Activated T-helper 2 cell treated with anti-CD3 and anti-CD28 coated beads, Interferon-gamma antibody, Interleukin-2, Interleukin-4, amounts not matched to agents 10 μg/mL and 5 μg/mL and 100 μg/mL, durations not matched to agents 14 hours and 24 hours and 36 hours (primary cell): ENCODE results near the gene DOCK3. TPM values are rescaled to one million over a fixed set of nuclear protein-coding genes. Genes with fewer than 3 reads are reported as not detected.
A peak's percentile ranks its signal among the peaks of the same experiment; 100 is the strongest.
"Not testable (repeated sequence)": the region's sequence is repeated elsewhere in the genome, so short reads cannot be mapped to it uniquely, and the experiment has no call there.

Experiments used
- DNase-seq: peaks from one replicate; pipeline ENCODE4 v3.0.0; 2021; ENCODE audit warnings: low spot score
- H3K27ac Mint-ChIP-seq: one replicate; pipeline ENCODE4 v1.8.0; 2021; ENCODE audit warnings: mixed read lengths
- H3K27me3 Mint-ChIP-seq: one replicate; pipeline ENCODE4 v1.8.0; 2021; ENCODE audit warnings: low read depth, mixed read lengths
- H3K36me3 Mint-ChIP-seq: one replicate; pipeline ENCODE4 v1.8.0; 2021; ENCODE audit warnings: low read depth, mixed read lengths
- H3K4me1 Mint-ChIP-seq: one replicate; pipeline ENCODE4 v1.8.0; 2021; ENCODE audit warnings: low read depth, mixed read lengths
- H3K4me3 Mint-ChIP-seq: one replicate; pipeline ENCODE4 v1.8.0; 2021; ENCODE audit warnings: low read depth, mild to moderate bottlenecking, moderate library complexity, mixed read lengths
- H3K9me3 Mint-ChIP-seq: one replicate; pipeline ENCODE4 v1.8.0; 2021; ENCODE audit warnings: mixed read lengths
- intact Hi-C: fragments of 100-400 bp; cut with micrococcal nuclease; formaldehyde crosslinking; loops from one replicate; pipeline ENCODE4 v1.15.1; 2023
- total RNA-seq: library from RNA; stranded (reverse); gene quantifications from 2 replicates; pipeline ENCODE4 v1.2.3, GENCODE V29; 2022

The DOCK3 gene
- total RNA-seq, 1 donor from 2014 or later: 1.4 TPM

DNA sequence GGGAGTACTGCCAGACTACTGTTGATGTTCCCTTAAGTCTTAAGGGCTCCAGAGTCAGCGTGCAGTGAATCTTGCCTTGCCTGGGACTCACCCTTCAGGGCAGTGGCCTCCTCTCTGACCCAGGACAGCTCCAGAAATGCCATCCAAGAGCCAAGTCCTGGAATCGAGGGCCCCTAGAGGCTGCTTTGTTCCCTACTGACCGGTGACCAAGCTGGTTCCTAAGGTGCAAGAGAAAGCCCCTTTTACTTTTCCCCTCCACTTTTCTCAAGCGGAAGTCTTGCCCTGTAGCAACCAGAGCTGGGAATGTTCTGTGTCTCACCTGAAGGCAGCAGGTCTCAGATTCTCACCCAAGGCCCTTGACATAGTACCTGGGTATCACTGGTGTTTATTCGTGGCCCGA, 238.0 kb downstream of the DOCK3 start:
- H3K9me3 Mint-ChIP-seq: no peaks in the 10 kb centered on the region
- H3K36me3 Mint-ChIP-seq: no peaks in the 10 kb centered on the region
- H3K27me3 Mint-ChIP-seq: peaks cover 3% of the 10 kb centered on the region
- no peak overlapping the region for H3K4me3 Mint-ChIP-seq
- H3K4me1 Mint-ChIP-seq: no peaks in the 10 kb centered on the region
- intact Hi-C loops: no loop called here
- no peak for DNase-seq
- no peak overlapping the region for H3K27ac Mint-ChIP-seq

DNA sequence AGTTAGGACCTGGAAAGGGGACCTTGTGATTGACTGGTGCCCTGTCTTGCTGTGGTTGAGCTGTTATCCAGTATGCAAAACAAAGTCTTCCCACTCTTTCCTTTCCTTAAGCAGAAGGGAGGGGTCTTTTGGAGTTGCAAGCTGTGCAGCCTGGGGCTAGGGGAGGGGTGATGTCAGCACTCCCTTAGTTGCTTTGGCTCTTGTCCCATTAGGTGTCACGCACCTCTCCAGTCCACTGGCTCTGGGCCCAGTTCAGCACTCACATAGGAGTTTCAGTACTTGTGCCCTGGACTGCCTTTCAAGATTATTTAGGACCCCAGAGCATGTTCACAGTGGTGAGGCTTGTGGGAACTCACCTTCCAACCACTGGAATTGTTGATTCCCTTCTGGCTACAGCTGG, 238.5 kb downstream of the DOCK3 start:
- intact Hi-C loops: no loop called here
- H3K27me3 Mint-ChIP-seq: peaks cover 1% of the 10 kb centered on the region
- no peaks in the 10 kb centered on the region for H3K4me1 Mint-ChIP-seq
- no peak for DNase-seq
- H3K4me3 Mint-ChIP-seq: no peak overlapping the region
- no peak overlapping the region for H3K27ac Mint-ChIP-seq
- H3K36me3 Mint-ChIP-seq: no peaks in the 10 kb centered on the region
- H3K9me3 Mint-ChIP-seq: peaks cover under 1% of the 10 kb centered on the region

DNA sequence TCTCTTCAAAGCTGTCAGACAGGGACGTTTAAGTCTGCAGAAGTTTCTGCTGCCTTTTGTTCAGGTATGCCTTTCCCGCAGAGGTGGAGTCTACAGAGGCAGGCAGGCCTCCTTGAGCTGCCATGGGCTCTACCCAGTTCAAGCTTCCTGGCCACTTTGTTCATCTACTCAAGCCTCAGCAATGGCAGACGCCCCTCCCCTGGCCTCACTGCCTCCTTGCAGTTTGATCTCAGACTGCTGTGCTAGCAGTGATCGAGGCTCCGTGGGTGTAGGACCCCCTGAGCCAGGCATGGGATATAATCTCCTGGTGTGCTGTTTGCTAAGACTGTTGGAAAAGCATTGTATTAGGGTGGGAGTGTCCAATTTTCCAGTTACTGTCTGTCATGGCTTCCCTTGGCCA, 247.3 kb downstream of the DOCK3 start:
- H3K4me1 Mint-ChIP-seq, H3K9me3 Mint-ChIP-seq, H3K27me3 Mint-ChIP-seq, H3K27ac Mint-ChIP-seq, intact Hi-C loops, H3K36me3 Mint-ChIP-seq, H3K4me3 Mint-ChIP-seq, DNase-seq: not testable (repeated sequence)

DNA sequence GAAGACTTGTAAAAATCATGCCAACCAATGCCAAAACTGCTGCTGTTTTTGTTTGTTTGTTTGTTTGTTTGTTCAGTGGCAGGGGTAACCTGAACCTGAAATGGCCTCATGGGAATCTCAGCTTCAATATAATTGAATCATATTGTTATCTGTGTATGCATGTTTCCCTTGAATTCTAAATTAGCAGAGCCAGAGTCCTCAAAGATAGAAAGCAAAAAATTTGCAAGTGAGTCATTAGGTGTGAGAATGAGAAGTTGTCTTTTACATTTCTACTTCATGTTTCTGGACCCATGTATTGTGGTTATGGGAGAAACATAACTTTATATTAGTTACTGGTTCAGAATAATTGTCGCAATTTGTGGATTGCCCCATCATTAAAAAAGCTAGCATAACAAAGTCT, 249.2 kb downstream of the DOCK3 start:
- H3K27ac Mint-ChIP-seq: no peak overlapping the region
- peaks cover 3% of the 10 kb centered on the region for H3K4me1 Mint-ChIP-seq
- intact Hi-C loops: no loop called here
- no peak for DNase-seq
- no peak overlapping the region for H3K4me3 Mint-ChIP-seq
- no peaks in the 10 kb centered on the region for H3K9me3 Mint-ChIP-seq
- peaks cover 4% of the 10 kb centered on the region for H3K27me3 Mint-ChIP-seq
- no peaks in the 10 kb centered on the region for H3K36me3 Mint-ChIP-seq

DNA sequence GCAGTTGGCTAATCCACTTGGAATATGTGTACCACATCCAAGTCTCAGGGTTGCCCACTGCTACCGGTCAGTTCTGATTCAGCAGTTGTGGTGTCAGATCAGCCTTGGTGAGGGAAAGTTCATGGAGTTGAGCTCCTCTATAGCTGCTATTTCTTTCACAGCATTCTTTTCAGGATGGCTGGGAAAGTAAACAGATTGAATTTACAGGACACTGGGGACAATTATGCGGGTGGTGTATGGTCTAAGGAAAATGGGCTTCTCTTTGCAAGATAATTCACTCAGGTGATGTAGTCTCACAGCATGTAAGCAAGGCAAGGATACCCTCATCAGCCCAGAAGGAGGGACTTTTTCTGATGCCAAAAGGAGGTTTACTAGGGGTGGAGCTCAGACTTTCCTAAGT, 249.9 kb downstream of the DOCK3 start:
- intact Hi-C loops: no loop called here
- no peaks in the 10 kb centered on the region for H3K9me3 Mint-ChIP-seq
- no peak for DNase-seq
- no peaks in the 10 kb centered on the region for H3K36me3 Mint-ChIP-seq
- H3K4me3 Mint-ChIP-seq: no peak overlapping the region
- H3K27ac Mint-ChIP-seq: no peak overlapping the region
- H3K27me3 Mint-ChIP-seq: peaks cover 5% of the 10 kb centered on the region
- peaks cover 3% of the 10 kb centered on the region for H3K4me1 Mint-ChIP-seq

DNA sequence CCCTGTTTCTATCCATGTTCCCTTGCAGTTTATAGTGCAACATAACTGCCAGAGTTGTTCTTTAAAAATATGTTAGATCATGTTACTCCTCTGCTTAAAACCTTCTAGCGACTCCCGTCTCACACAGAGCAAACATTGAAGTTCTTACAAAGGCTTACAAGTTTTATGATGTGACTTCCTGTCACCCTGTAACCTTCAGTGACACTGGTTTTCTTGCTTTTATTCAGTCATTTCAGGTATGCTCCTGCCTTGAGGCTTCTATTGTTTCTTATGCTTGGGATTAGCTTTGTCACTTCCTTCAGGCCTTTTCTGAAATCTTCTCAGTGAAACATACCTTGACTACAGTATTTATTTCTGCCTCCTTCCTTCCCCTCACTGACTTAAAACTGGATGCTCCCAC, 252.1 kb downstream of the DOCK3 start:
- Mint-ChIP-seq H3K4me3 (no peak overlapping the region), H3K27ac (no peak overlapping the region), H3K36me3 (no peaks in the 10 kb centered on the region), H3K4me1 (peaks cover 3% of the 10 kb centered on the region), H3K9me3 (no peaks in the 10 kb centered on the region), H3K27me3 (peaks cover 5% of the 10 kb centered on the region)
- intact Hi-C loops: no loop called here
- DNase-seq: no peak

DNA sequence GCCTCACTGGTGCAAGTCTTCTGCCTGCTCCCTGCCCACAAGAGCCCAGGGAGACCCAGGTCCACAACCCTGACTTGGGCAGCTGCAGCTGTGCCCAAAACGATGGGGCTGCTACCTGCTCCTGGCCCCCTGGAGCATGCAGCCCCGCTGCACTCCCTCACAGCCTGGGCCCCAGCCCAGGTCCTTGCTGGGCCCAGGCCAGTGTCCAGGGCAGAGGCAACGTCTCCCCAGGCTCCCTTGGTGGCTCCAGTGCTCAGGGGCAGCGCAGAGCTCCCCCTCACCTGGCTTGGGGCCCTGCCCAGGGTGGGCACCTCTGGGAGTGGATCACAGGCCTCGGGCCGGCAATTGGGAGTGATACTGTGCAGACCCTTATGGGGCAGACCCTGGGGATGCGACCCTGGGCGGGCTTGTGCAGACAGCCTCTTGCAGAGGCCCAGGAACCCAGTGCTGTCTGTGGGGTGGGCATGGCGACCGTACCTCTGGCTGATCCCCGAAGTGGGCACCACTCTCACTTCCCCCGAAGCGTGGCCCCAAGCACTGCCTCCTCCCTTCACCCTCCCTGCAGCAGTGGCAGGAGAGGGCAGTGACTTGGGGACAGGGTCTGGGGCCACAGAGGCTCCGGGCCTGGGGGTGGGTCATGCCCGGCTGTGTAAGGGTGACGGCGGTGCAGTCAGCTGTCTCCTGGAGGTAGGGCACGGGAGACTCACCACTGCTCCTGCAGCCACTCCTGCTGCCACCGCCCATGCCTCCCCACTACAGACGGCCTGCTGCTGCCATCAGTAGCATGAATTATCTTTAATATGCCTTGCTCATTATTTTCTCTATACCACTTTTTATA, 255.9 kb downstream of the DOCK3 start:
- no peaks in the 10 kb centered on the region for H3K36me3 Mint-ChIP-seq
- no peak overlapping the region for H3K4me3 Mint-ChIP-seq
- peaks cover 5% of the 10 kb centered on the region for H3K4me1 Mint-ChIP-seq
- DNase-seq: no peak
- H3K9me3 Mint-ChIP-seq: peaks cover 15% of the 10 kb centered on the region
- H3K27me3 Mint-ChIP-seq: peaks cover 3% of the 10 kb centered on the region
- intact Hi-C loops: no loop called here
- no peak overlapping the region for H3K27ac Mint-ChIP-seq

DNA sequence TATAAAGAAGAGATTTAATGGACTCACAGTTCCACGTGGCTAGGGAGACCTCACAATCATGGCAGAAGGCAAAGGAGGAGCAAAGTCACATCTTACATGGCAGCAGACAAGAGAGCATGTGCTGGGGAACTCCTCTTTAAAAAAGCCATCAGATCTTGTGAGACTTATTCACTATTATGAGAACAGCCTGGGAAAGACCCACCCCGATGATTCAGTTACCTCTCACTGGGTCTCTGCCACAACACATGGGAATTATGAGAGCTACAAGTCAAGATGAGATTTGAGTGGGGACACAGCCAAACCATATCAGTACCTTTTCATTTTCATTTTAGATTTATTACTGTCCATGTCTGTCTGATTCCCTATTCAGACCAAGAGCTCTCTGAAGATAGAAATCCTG, 258.2 kb downstream of the DOCK3 start:
- intact Hi-C loops, H3K4me1 Mint-ChIP-seq, H3K36me3 Mint-ChIP-seq: not testable (repeated sequence)

DNA sequence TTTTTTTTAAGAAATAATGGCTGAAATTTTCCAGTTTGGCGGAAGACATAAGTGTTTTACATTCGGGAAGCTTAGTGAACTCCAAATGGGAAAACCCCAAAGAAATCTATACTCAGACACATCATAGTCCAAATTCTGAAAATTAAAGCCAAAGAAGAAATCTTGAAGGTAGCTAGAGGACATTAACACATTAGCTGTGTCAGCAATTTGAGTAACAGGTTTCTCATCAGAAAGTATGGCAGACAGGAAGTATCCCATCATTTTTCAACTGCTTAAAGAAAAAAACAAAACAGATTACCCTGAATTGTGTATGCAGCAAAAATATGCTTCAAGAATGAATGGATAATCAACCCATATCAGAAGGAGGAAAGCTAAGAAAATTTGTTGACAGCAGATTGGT, 261.7 kb downstream of the DOCK3 start:
- no peak overlapping the region for H3K4me3 Mint-ChIP-seq
- no peak for DNase-seq
- intact Hi-C loops: no loop called here
- peaks cover 2% of the 10 kb centered on the region for H3K4me1 Mint-ChIP-seq
- peaks cover 6% of the 10 kb centered on the region for H3K27me3 Mint-ChIP-seq
- no peaks in the 10 kb centered on the region for H3K36me3 Mint-ChIP-seq
- H3K27ac Mint-ChIP-seq: no peak overlapping the region
- H3K9me3 Mint-ChIP-seq: peaks cover 19% of the 10 kb centered on the region

More for the DNA sequence above, 258.2 kb downstream of the DOCK3 start:
- not testable (repeated sequence) for H3K27me3 Mint-ChIP-seq, DNase-seq, H3K4me3 Mint-ChIP-seq, H3K27ac Mint-ChIP-seq
- peaks cover 19% of the 10 kb centered on the region for H3K9me3 Mint-ChIP-seq

DNA sequence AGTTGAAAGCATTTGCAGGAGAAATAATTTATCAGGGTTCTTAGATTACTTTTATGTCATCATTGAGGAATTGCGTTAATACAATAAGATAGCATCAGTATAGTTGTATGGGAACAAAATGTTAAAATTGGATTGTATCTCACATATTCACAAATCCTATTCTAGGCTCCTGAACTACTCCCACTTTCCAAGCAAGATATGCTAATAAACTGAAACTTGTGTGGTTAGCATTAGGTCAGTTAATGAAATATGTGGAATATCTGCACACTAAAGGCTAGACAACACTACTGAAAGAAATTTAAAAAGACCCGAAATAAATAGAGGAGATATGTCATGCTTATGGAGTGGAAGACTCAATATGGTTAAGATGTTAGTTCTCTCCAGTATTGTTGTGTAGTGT, 272.7 kb downstream of the DOCK3 start:
- intact Hi-C loops: no loop called here
- DNase-seq: no peak
- Mint-ChIP-seq H3K36me3 (no peaks in the 10 kb centered on the region), H3K4me1 (peaks cover 13% of the 10 kb centered on the region), H3K27ac (no peak overlapping the region), H3K4me3 (no peak overlapping the region), H3K9me3 (no peaks in the 10 kb centered on the region), H3K27me3 (peaks cover 11% of the 10 kb centered on the region)

DNA sequence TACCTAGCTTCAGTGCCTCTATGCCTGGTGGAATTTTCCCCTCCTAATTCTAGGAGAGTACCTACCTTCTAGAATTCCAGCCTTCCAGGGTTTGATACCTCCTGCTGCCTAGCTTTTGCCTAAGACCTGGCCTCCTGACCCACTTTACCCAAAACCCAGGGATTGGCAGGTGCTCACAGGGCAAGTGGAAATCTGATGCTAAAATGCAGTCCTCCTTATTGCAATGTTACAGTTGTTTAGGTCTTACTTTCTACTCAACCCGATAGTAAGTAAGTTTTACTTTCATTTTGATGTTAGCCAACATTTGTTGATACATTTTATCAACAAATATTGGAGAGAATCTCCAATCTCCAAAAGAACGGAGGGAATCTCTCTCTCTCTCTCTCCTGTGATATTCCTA, 275.9 kb downstream of the DOCK3 start:
- intact Hi-C loops: no loop called here
- H3K4me1 Mint-ChIP-seq: peaks cover 13% of the 10 kb centered on the region
- H3K9me3 Mint-ChIP-seq: no peaks in the 10 kb centered on the region
- H3K27ac Mint-ChIP-seq: no peak overlapping the region
- peak overlapping the region; percentile 64 for H3K4me3 Mint-ChIP-seq
- H3K27me3 Mint-ChIP-seq: peaks cover 10% of the 10 kb centered on the region
- no peaks in the 10 kb centered on the region for H3K36me3 Mint-ChIP-seq
- no peak for DNase-seq

DNA sequence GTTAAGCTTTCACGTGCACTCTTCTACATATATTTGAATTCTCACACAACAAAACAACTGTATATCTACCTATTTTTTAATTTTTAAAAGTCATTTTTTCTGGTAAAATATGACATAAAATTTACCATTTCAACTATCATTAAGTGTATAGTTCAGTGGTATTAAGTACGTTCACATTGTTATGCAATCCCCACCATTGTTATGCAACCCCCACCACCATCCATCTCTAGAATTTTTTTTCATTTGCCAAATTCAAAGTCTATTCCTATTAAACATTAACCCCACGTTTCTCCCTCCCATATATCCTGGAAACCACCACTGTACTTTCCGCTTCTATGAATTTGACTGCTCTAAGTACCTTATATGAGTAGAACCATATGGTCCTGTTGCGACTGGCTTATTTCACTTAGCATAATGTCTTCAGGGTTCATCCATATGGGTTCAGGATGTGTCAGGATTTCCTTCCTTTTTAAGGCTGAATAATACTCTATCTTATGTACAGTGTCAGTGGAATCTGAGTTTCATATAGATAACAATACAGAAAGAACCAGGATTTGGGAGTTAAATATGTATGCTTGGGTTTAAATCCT, 279.2 kb downstream of the DOCK3 start:
- peaks cover 12% of the 10 kb centered on the region for H3K27me3 Mint-ChIP-seq
- intact Hi-C loops: no loop called here
- H3K9me3 Mint-ChIP-seq: no peaks in the 10 kb centered on the region
- no peak overlapping the region for H3K27ac Mint-ChIP-seq
- H3K4me3 Mint-ChIP-seq: no peak overlapping the region
- H3K4me1 Mint-ChIP-seq: peaks cover 13% of the 10 kb centered on the region
- DNase-seq: no peak
- H3K36me3 Mint-ChIP-seq: no peaks in the 10 kb centered on the region

DNA sequence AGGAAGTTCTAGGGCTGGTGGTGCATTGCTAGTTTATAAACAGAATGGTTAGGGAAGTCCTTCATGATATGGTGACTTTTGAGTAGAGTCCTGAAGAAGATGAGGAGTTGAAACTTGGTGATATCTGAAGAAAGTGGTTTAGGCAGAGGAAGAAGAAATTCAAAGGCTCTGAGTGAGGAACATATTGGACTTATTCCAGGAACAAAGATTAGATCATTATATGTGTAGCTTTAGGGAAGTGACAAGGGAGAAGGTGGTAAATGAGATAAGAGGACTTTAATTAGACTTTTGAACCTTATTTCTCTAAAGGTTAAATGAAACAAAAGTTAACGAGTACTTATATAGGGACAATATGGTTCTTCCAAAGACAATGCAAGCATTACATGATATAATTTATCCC, 286.7 kb downstream of the DOCK3 start:
- peaks cover 44% of the 10 kb centered on the region for H3K27me3 Mint-ChIP-seq

More for the DNA sequence above, 286.7 kb downstream of the DOCK3 start:
- H3K4me3 Mint-ChIP-seq: no peak overlapping the region
- H3K27ac Mint-ChIP-seq: no peak overlapping the region
- DNase-seq: no peak
- intact Hi-C loops: no loop called here
- H3K9me3 Mint-ChIP-seq: no peaks in the 10 kb centered on the region
- no peaks in the 10 kb centered on the region for H3K4me1 Mint-ChIP-seq
- H3K36me3 Mint-ChIP-seq: no peaks in the 10 kb centered on the region
